ENCODE measurements around the gene BCAP31. TPM values are rescaled to one million over a fixed set of nuclear protein-coding genes. Genes with fewer than 3 reads are reported as not detected.
"Not testable (repeated sequence)": the region's sequence is repeated elsewhere in the genome, so short reads cannot be mapped to it uniquely, and the experiment has no call there.

Gene BCAP31
- total RNA-seq, 1 donor from 2014 or later = 219 TPM

- Mint-ChIP-seq H3K27ac (ENCODE audit: unreplicated experiment) (no peak overlapping the region), H3K9me3 (ENCODE audit: unreplicated experiment) (peaks cover 2% of the 10 kb centered on the region), H3K4me3 (ENCODE audit: unreplicated experiment) (no peak overlapping the region), H3K36me3 (ENCODE audit: low read depth, unreplicated experiment) (peaks cover 2% of the 10 kb centered on the region), H3K4me1 (ENCODE audit: low read depth, unreplicated experiment) (no peaks in the 10 kb centered on the region), H3K27me3 (ENCODE audit: low read depth, unreplicated experiment) (peaks cover 3% of the 10 kb centered on the region)
- no peaks in the 10 kb centered on the region for H3K4me1 ChIP-seq (ENCODE audit: insufficient read depth, low read length)
- no peaks in the 10 kb centered on the region for H3K9me3 ChIP-seq (ENCODE audit: insufficient read depth, low read depth, low read length)
- H3K4me2 ChIP-seq (ENCODE audit: low read length) = no peak overlapping the region
- TF ChIP-seq EZH2 (IDR thresholded peaks at IDR 0.05; ENCODE audit: insufficient read depth, low read length) = no peak
- TF ChIP-seq CTCF (IDR thresholded peaks at IDR 0.05; ENCODE audit: insufficient read depth, low read depth, low read length) = no peak
- no peak overlapping the region for H3K9ac ChIP-seq (ENCODE audit: low read length)
- no peaks in the 10 kb centered on the region for H3K79me2 ChIP-seq (ENCODE audit: insufficient read depth, low read length)
- H4K20me1 ChIP-seq (ENCODE audit: insufficient read depth, low read length) = no peaks in the 10 kb centered on the region
- H3K27me3 ChIP-seq (ENCODE audit: insufficient read depth, low read length) = no peaks in the 10 kb centered on the region
- H3K27ac ChIP-seq (ENCODE audit: low read depth, low read length) = no peak overlapping the region
- FAIRE-seq = no peak
- no peaks in the 10 kb centered on the region for H3K36me3 ChIP-seq (ENCODE audit: insufficient read depth, low read length)
- H2AFZ ChIP-seq (ENCODE audit: low read depth, low read length) = no peak overlapping the region
- no peak overlapping the region for H3K4me3 ChIP-seq (ENCODE audit: insufficient read depth, low read depth, low read length)
- no peak for DNase-seq (ENCODE audit: low read depth)
These were observed 30.9 kb upstream of the BCAP31 start for GRCh38 chrX:153755136-153755535.

- no peak overlapping the region for H3K4me2 ChIP-seq (ENCODE audit: low read length)
- TF ChIP-seq CTCF (IDR thresholded peaks at IDR 0.05; ENCODE audit: insufficient read depth, low read depth, low read length) (no peak), EZH2 (IDR thresholded peaks at IDR 0.05; ENCODE audit: insufficient read depth, low read length) (no peak)
- no peak overlapping the region for H3K9ac ChIP-seq (ENCODE audit: low read length)
- H3K4me1 ChIP-seq (ENCODE audit: insufficient read depth, low read length) = no peaks in the 10 kb centered on the region
- H3K4me3 ChIP-seq (ENCODE audit: insufficient read depth, low read depth, low read length) = no peak overlapping the region
- no peak overlapping the region for H3K27ac ChIP-seq (ENCODE audit: low read depth, low read length)
- no peaks in the 10 kb centered on the region for H3K27me3 ChIP-seq (ENCODE audit: insufficient read depth, low read length)
- no peak for FAIRE-seq
- Mint-ChIP-seq H3K4me1 (ENCODE audit: low read depth, unreplicated experiment) (no peaks in the 10 kb centered on the region), H3K36me3 (ENCODE audit: low read depth, unreplicated experiment) (no peaks in the 10 kb centered on the region), H3K4me3 (ENCODE audit: unreplicated experiment) (no peak overlapping the region), H3K27ac (ENCODE audit: unreplicated experiment) (no peak overlapping the region), H3K27me3 (ENCODE audit: low read depth, unreplicated experiment) (peaks cover 6% of the 10 kb centered on the region), H3K9me3 (ENCODE audit: unreplicated experiment) (no peaks in the 10 kb centered on the region)
- H3K79me2 ChIP-seq (ENCODE audit: insufficient read depth, low read length) = no peaks in the 10 kb centered on the region
- H4K20me1 ChIP-seq (ENCODE audit: insufficient read depth, low read length) = no peaks in the 10 kb centered on the region
- H3K36me3 ChIP-seq (ENCODE audit: insufficient read depth, low read length) = no peaks in the 10 kb centered on the region
- DNase-seq (ENCODE audit: low read depth) = no peak
- H2AFZ ChIP-seq (ENCODE audit: low read depth, low read length) = no peak overlapping the region
- H3K9me3 ChIP-seq (ENCODE audit: insufficient read depth, low read depth, low read length) = no peaks in the 10 kb centered on the region
These were observed 26.1 kb upstream of the BCAP31 start for GRCh38 chrX:153750127-153750774.

- H3K27ac Mint-ChIP-seq (ENCODE audit: unreplicated experiment); FAIRE-seq; H3K9me3 Mint-ChIP-seq (ENCODE audit: unreplicated experiment): not testable (repeated sequence)
These were observed 24.8 kb upstream of the BCAP31 start for GRCh38 chrX:153749017-153749416.

GRCh38 chrX:153746991-153747390 is 22.8 kb upstream of the BCAP31 start:
- not testable (repeated sequence) for H3K4me2 ChIP-seq (ENCODE audit: low read length); H3K79me2 ChIP-seq (ENCODE audit: insufficient read depth, low read length); H3K4me1 Mint-ChIP-seq (ENCODE audit: low read depth, unreplicated experiment); H3K27me3 ChIP-seq (ENCODE audit: insufficient read depth, low read length); H3K27me3 Mint-ChIP-seq (ENCODE audit: low read depth, unreplicated experiment); H3K36me3 Mint-ChIP-seq (ENCODE audit: low read depth, unreplicated experiment); H3K4me3 Mint-ChIP-seq (ENCODE audit: unreplicated experiment); H3K36me3 ChIP-seq (ENCODE audit: insufficient read depth, low read length); H3K9me3 ChIP-seq (ENCODE audit: insufficient read depth, low read depth, low read length); H4K20me1 ChIP-seq (ENCODE audit: insufficient read depth, low read length); H3K4me3 ChIP-seq (ENCODE audit: insufficient read depth, low read depth, low read length); H2AFZ ChIP-seq (ENCODE audit: low read depth, low read length); H3K27ac Mint-ChIP-seq (ENCODE audit: unreplicated experiment); H3K27ac ChIP-seq (ENCODE audit: low read depth, low read length); H3K4me1 ChIP-seq (ENCODE audit: insufficient read depth, low read length); H3K9me3 Mint-ChIP-seq (ENCODE audit: unreplicated experiment); H3K9ac ChIP-seq (ENCODE audit: low read length); FAIRE-seq; DNase-seq (ENCODE audit: low read depth)

More at GRCh38 chrX:153749017-153749416, 24.8 kb upstream of the BCAP31 start:
- H3K36me3 Mint-ChIP-seq (ENCODE audit: low read depth, unreplicated experiment); H3K27me3 Mint-ChIP-seq (ENCODE audit: low read depth, unreplicated experiment); H3K9ac ChIP-seq (ENCODE audit: low read length); DNase-seq (ENCODE audit: low read depth); H3K4me1 Mint-ChIP-seq (ENCODE audit: low read depth, unreplicated experiment); H3K4me1 ChIP-seq (ENCODE audit: insufficient read depth, low read length); H3K4me3 Mint-ChIP-seq (ENCODE audit: unreplicated experiment); H3K27ac ChIP-seq (ENCODE audit: low read depth, low read length); H3K79me2 ChIP-seq (ENCODE audit: insufficient read depth, low read length); H3K4me3 ChIP-seq (ENCODE audit: insufficient read depth, low read depth, low read length); H4K20me1 ChIP-seq (ENCODE audit: insufficient read depth, low read length); H2AFZ ChIP-seq (ENCODE audit: low read depth, low read length); H3K27me3 ChIP-seq (ENCODE audit: insufficient read depth, low read length); H3K4me2 ChIP-seq (ENCODE audit: low read length); H3K9me3 ChIP-seq (ENCODE audit: insufficient read depth, low read depth, low read length); H3K36me3 ChIP-seq (ENCODE audit: insufficient read depth, low read length): not testable (repeated sequence)

Data from astrocyte (in vitro differentiated cells and primary cell).